ENCODE results near the gene ARHGAP10. TPM values are rescaled to one million over a fixed set of nuclear protein-coding genes. Genes with fewer than 3 reads are reported as not detected.
A peak's percentile ranks its signal among the peaks of the same experiment; 100 is the strongest.

Gene ARHGAP10
- polyA plus RNA-seq, 1 experiment, result 31.1 TPM

DNA sequence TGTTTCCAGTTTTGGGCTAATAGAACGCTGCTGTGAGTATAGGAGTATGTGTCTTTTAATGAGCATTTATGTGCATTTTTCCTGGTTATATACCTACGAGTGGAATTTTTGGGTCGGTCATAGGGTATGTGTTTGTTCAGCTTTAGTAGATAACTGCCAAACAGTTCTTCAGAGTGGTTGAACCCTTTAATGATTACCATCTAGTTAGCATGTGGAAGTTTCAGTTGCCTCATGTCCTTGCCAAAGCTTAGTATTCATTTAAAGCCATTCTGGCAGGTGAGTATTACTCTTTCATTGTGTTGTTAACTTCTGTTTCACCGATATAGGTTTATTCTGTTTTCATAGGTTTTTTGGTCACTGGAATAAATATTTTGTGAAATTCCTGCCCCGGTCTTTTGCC is 229.1 kb downstream of the ARHGAP10 start:
- Histone ChIP-seq H3K27ac (ENCODE audit: low read depth, low read length) (no peak overlapping the region), H3K9me3 (ENCODE audit: control insufficient read depth, insufficient read depth, low read length) (no peaks in the 10 kb centered on the region), H3K4me3 (ENCODE audit: low read depth, low read length) (no peak overlapping the region), H3K27me3 (ENCODE audit: control insufficient read depth, insufficient read depth, low read length) (no peaks in the 10 kb centered on the region)
- no peak for DNase-seq (ENCODE audit: low read depth, low spot score)
- TF ChIP-seq, protein P1, sequence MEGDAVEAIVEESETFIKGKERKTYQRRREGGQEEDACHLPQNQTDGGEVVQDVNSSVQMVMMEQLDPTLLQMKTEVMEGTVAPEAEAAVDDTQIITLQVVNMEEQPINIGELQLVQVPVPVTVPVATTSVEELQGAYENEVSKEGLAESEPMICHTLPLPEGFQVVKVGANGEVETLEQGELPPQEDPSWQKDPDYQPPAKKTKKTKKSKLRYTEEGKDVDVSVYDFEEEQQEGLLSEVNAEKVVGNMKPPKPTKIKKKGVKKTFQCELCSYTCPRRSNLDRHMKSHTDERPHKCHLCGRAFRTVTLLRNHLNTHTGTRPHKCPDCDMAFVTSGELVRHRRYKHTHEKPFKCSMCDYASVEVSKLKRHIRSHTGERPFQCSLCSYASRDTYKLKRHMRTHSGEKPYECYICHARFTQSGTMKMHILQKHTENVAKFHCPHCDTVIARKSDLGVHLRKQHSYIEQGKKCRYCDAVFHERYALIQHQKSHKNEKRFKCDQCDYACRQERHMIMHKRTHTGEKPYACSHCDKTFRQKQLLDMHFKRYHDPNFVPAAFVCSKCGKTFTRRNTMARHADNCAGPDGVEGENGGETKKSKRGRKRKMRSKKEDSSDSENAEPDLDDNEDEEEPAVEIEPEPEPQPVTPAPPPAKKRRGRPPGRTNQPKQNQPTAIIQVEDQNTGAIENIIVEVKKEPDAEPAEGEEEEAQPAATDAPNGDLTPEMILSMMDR (IDR thresholded peaks at IDR 0.05; ENCODE audit: low read depth, low read length), result no peak
- CTCF ChIA-PET, result no interaction called here
- POLR2A ChIA-PET, result no interaction called here

DNA sequence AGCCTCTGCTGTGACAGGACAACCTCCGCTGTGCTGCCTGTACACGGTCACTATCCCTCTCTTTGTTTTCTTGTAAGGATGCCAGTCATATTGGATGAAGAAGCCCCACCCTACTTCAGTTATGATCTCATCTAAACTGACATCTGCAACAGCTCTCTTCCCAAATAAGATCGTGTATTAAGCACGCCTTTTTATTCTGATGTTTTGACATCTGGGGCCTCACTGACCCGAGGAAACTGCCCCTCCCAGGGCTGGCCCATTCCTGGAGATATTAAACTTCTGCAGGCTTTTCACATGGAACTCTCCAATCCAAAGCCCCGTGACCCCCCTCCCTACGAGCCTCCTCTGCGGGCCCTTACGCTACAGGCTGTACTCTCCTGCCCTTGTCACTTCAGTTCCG is 232.0 kb downstream of the ARHGAP10 start:
- Histone ChIP-seq H3K27me3 (ENCODE audit: control insufficient read depth, insufficient read depth, low read length) (no peaks in the 10 kb centered on the region), H3K4me3 (ENCODE audit: low read depth, low read length) (no peak overlapping the region), H3K27ac (ENCODE audit: low read depth, low read length) (peak overlapping the region; percentile 66), H3K9me3 (ENCODE audit: control insufficient read depth, insufficient read depth, low read length) (no peaks in the 10 kb centered on the region)
- no peak for DNase-seq (ENCODE audit: low read depth, low spot score)
- POLR2A ChIA-PET, result no interaction called here
- TF ChIP-seq, protein P1 (IDR thresholded peaks at IDR 0.05; ENCODE audit: low read depth, low read length), result no peak
- CTCF ChIA-PET, result no interaction called here

DNA sequence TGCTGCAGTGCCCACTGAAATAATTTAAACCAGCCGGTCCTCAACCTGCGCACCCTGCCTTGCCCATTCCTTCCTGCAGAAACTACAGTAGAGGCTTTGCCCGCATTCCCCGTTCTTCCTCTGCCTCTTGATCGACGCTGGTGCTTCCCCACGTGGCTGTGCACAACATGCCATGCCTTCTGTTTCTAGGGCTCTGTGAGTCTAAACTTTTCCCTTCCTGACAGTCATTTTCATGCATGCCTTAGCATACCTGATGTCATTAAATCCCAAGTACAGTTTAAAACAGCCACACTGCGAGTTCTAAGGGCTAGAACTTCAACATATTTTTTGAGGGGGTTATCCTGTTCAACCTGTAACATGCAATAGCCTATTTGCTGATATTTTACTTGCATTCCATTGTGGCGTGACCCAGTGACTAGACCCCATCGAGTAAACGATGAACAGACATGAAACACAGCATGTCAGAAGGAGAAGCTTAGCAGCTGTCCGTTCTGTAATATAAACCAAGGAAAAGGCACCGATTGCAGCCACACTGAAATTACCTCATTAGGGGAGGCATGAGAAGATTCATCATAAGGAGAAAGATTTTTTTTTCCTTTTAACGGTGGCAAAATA is 232.5 kb downstream of the ARHGAP10 start:
- ChIA-PET CTCF (interaction anchor here (1.2 kb wide), 1 partner anchor 20 kb away, joined by 3 read pairs; no protein-coding TSS in a partner anchor), POLR2A (no interaction called here)
- Histone ChIP-seq H3K27ac (ENCODE audit: low read depth, low read length) (peak overlapping the region; percentile 66), H3K27me3 (ENCODE audit: control insufficient read depth, insufficient read depth, low read length) (no peaks in the 10 kb centered on the region), H3K9me3 (ENCODE audit: control insufficient read depth, insufficient read depth, low read length) (no peaks in the 10 kb centered on the region), H3K4me3 (ENCODE audit: low read depth, low read length) (no peak overlapping the region)
- TF ChIP-seq, protein P1 (IDR thresholded peaks at IDR 0.05; ENCODE audit: low read depth, low read length), result no peak
- DNase-seq (ENCODE audit: low read depth, low spot score), result peak; percentile 30

DNA sequence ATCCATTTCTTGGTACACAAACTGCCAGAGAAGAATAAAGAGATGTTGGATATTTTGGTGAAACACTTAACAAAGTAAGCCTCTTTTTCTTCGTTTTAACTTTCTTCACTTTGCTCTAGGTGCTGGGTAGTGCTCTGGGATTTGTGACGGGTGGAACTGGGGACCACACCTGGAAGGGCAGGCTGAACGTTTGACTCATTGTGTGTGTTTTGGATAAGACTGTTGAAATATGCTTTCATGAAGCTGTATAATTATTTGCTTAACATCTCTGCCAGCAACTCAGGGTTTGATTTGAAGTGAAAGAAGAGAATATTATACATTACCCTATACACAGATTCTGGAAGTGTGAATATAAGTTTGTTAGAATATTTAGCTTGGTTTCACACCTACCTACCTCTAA is 233.2 kb downstream of the ARHGAP10 start:
- Histone ChIP-seq H3K27ac (ENCODE audit: low read depth, low read length) (no peak overlapping the region), H3K9me3 (ENCODE audit: control insufficient read depth, insufficient read depth, low read length) (no peaks in the 10 kb centered on the region), H3K27me3 (ENCODE audit: control insufficient read depth, insufficient read depth, low read length) (no peaks in the 10 kb centered on the region), H3K4me3 (ENCODE audit: low read depth, low read length) (no peak overlapping the region)
- POLR2A ChIA-PET, result no interaction called here
- CTCF ChIA-PET, result interaction anchor here (1.2 kb wide), 1 partner anchor 19 kb away, joined by 3 read pairs; no protein-coding TSS in a partner anchor
- TF ChIP-seq, protein P1 (IDR thresholded peaks at IDR 0.05; ENCODE audit: low read depth, low read length), result no peak
- DNase-seq (ENCODE audit: low read depth, low spot score), result no peak

DNA sequence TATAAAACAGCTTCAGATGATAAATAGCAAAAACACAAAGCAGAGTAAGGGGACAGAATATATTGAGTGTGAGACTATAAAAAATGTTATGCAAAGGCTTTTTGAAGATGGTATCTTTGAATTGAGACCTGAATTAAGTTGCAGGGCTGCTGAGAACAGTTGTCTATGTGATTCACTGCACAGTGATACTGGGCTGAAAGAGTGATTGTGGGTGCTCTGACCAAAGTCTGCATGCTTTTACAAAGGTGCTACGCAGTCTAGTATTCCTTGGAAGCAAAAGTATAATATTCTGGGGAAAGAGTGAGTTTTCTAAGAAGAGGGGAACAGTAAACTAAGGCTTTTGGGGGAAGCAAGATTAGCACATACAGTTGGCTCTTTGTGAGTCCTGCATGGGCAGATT is 234.0 kb downstream of the ARHGAP10 start:
- no peaks in the 10 kb centered on the region for H3K27me3 ChIP-seq (ENCODE audit: control insufficient read depth, insufficient read depth, low read length)
- TF ChIP-seq, protein P1 (IDR thresholded peaks at IDR 0.05; ENCODE audit: low read depth, low read length), result no peak
- POLR2A ChIA-PET, result no interaction called here
- H3K27ac ChIP-seq (ENCODE audit: low read depth, low read length), result no peak overlapping the region
- H3K9me3 ChIP-seq (ENCODE audit: control insufficient read depth, insufficient read depth, low read length), result no peaks in the 10 kb centered on the region
- CTCF ChIA-PET, result interaction anchor here (1.2 kb wide), 1 partner anchor 18 kb away, joined by 3 read pairs; no protein-coding TSS in a partner anchor
- DNase-seq (ENCODE audit: low read depth, low spot score), result no peak
- H3K4me3 ChIP-seq (ENCODE audit: low read depth, low read length), result no peak overlapping the region
